ENCODE results near the gene LUZP2. TPM values are rescaled to one million over a fixed set of nuclear protein-coding genes. Genes with fewer than 3 reads are reported as not detected.
A peak's percentile ranks its signal among the peaks of the same experiment; 100 is the strongest.

Gene LUZP2
- 0.83 and 1.1 TPM in 2 replicates for polyA plus RNA-seq (2013)

DNA sequence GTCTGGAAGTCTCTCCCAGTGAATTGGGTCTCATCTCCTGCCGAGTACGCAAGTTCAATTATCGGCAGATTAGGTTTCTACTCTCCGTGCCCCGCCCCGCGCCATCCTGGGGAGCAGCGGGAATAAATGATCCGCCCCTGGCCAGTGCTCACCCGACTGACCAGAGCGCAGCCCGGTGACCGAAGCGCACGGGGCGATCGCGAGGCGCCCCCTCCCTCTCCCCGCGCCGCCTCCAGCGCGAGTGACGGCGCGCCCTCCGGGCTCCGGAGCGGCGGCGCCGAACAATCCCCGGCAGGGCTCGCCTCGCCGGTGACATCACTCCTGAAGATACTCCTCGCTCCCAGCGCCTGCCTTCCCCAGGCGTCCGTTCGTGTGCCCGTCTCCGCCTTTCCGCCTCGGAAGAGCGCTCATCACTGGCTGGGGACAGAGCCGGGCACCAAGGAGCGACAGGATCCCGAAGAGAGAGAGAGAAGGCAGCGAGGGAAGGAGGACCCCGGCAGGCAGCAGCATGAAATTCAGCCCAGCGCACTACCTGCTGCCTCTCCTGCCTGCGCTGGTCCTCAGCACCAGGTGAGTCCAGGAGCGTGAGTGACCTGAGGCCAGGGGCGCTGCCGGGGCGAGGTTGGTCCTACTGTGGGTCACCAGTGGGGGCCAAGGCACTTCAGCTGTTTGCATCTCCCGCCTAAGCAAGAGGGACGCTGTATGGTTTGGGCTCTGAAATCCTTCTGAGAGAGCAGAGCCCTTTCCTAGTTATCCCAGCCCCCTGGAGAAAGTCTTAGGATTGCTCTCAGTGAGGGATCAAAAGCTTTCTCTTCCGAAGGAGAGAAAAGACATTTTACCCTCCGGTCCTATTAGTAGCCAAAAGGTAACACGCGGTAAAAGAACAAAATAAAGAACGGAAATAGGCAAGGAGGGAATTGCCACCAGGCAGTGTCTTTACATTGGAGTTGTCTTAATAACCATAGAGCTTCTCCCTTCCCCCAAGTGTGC lies at the start of gene LUZP2:
Gene LUZP2, plus strand, starts transcription at position 318 of the 990 bp plus-strand sequence.
- Histone ChIP-seq H4K12ac (ENCODE audit: low read depth, low read length) (no peak within 1 kb of the TSS), H3K79me1 (ENCODE audit: low read length) (no peaks in the 10 kb centered on the region), H4K8ac (ENCODE audit: low read depth, low read length) (no peak within 1 kb of the TSS), H3K4me2 (ENCODE audit: low read length) (peak within 1 kb of the TSS; percentile 94), H3K27ac (ENCODE audit: low read depth, low read length) (no peak within 1 kb of the TSS), H3K9ac (ENCODE audit: low read length) (peak within 1 kb of the TSS; percentile 59), H2BK12ac (ENCODE audit: low read length) (no peak within 1 kb of the TSS), H4K91ac (ENCODE audit: low read depth, low read length) (no peak within 1 kb of the TSS), H3K9me3 (ENCODE audit: insufficient read depth, low read depth, low read length) (no peaks in the 10 kb centered on the region), H2BK120ac (ENCODE audit: insufficient read depth, low read length, poor library complexity) (no peak within 1 kb of the TSS), H3K79me2 (ENCODE audit: control insufficient read depth, insufficient read depth, low read length, poor library complexity) (no peaks in the 10 kb centered on the region), H3K18ac (ENCODE audit: low read length) (no peak within 1 kb of the TSS), H3K4me3 (ENCODE audit: low read depth, low read length) (peak within 1 kb of the TSS; percentile 73), H3K27me3 (ENCODE audit: insufficient read depth, low read length) (peaks cover 3% of the 10 kb centered on the region), H3K4me1 (ENCODE audit: control insufficient read depth in 1 of 2, insufficient read depth in 2 of 2, low read length in 2 of 2) (peaks cover 0 to 4% of the 10 kb centered on the region in 2 experiments), H2AFZ (ENCODE audit: insufficient read depth, low read length, poor library complexity) (peak within 1 kb of the TSS; percentile 48), H3K14ac (ENCODE audit: low read length) (no peak within 1 kb of the TSS), H3K23ac (ENCODE audit: low read length) (no peak within 1 kb of the TSS), H2BK5ac (ENCODE audit: low read depth, low read length, poor library complexity) (no peak within 1 kb of the TSS), H2AK5ac (ENCODE audit: low read length) (no peak within 1 kb of the TSS), H3K36me3 (ENCODE audit: control insufficient read depth in 1 of 2, insufficient read depth in 2 of 2, low read length in 2 of 2) (no peaks in the 10 kb centered on the region), H3K4ac (ENCODE audit: low read depth, low read length) (no peak within 1 kb of the TSS)
- peak; percentile 27 to 48 for DNase-seq
- no CpG with 5 or more reads among the region's 65 CpGs for WGBS (ENCODE audit: extremely low coverage, insufficient coverage, insufficient read length)

DNA sequence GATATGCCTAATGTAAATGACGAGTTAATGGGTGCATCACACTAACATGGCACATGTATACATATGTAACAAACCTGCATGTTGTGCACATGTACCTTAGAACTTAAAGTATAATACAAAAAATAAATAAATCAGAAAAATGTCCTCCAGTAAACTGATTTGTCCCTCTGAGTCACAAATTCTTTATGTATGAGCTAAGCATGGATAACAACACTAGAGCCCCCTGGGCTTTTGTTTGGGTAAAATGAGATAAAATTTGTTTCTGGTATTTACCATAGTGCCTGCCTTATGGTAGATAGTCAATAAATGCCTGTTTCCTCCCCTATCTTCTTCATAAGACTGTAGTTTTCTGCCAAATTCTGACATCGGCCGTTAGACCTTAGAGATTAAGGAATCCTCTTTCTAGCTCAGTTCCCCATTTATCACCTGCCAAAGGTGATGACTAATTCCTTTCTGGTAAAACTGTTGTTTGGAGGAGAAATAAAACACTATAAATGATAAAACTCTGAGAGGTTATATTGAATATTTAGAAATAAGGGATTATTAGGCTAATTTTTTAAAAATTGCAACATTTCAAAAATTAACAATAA lies 43.6 kb upstream of the LUZP2 start:
- H2BK5ac ChIP-seq (ENCODE audit: low read depth, low read length, poor library complexity) = no peak overlapping the region
- H3K27me3 ChIP-seq (ENCODE audit: insufficient read depth, low read length) = no peaks in the 10 kb centered on the region
- DNase-seq = no peak
- no peak overlapping the region for H2BK120ac ChIP-seq (ENCODE audit: insufficient read depth, low read length, poor library complexity)
- H3K79me2 ChIP-seq (ENCODE audit: control insufficient read depth, insufficient read depth, low read length, poor library complexity) = no peaks in the 10 kb centered on the region
- no peak overlapping the region for H3K4me2 ChIP-seq (ENCODE audit: low read length)
- H3K4me1 ChIP-seq (ENCODE audit: control insufficient read depth in 1 of 2, insufficient read depth in 2 of 2, low read length in 2 of 2) = no peaks in the 10 kb centered on the region
- H2AK5ac ChIP-seq (ENCODE audit: low read length) = no peak overlapping the region
- H3K18ac ChIP-seq (ENCODE audit: low read length) = no peak overlapping the region
- H3K4ac ChIP-seq (ENCODE audit: low read depth, low read length) = no peak overlapping the region
- no peak overlapping the region for H2BK12ac ChIP-seq (ENCODE audit: low read length)
- no peak overlapping the region for H3K14ac ChIP-seq (ENCODE audit: low read length)
- no CpG with 5 or more reads among the region's 3 CpGs for WGBS (ENCODE audit: extremely low coverage, insufficient coverage, insufficient read length)
- H3K36me3 ChIP-seq (ENCODE audit: control insufficient read depth in 1 of 2, insufficient read depth in 2 of 2, low read length in 2 of 2) = no peaks in the 10 kb centered on the region
- no peak overlapping the region for H4K12ac ChIP-seq (ENCODE audit: low read depth, low read length)
- no peak overlapping the region for H4K8ac ChIP-seq (ENCODE audit: low read depth, low read length)
- H3K23ac ChIP-seq (ENCODE audit: low read length) = no peak overlapping the region
- H4K91ac ChIP-seq (ENCODE audit: low read depth, low read length) = no peak overlapping the region
- no peaks in the 10 kb centered on the region for H3K9me3 ChIP-seq (ENCODE audit: insufficient read depth, low read depth, low read length)
- H3K4me3 ChIP-seq (ENCODE audit: low read depth, low read length) = no peak overlapping the region
- no peak overlapping the region for H3K9ac ChIP-seq (ENCODE audit: low read length)
- H3K79me1 ChIP-seq (ENCODE audit: low read length) = no peaks in the 10 kb centered on the region
- H2AFZ ChIP-seq (ENCODE audit: insufficient read depth, low read length, poor library complexity) = no peak overlapping the region
- H3K27ac ChIP-seq (ENCODE audit: low read depth, low read length) = no peak overlapping the region

DNA sequence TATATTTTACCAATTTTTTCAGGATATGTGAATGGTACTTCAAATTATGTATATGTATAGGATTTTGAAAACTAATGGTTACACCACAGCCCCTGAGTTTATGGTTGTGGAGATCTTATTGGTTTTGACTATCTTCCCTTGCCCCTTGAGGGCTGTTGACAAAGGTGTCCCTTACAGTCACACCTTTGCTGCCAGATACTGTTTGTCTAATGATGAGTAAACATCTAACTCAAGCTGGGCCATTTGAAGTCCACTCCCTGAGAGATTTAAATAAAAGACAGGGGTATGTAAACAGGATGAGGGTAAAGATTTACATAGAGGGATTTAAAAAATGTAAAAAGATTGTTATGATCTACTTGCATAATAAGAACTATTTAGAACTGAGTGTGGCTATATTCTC lies 38.9 kb upstream of the LUZP2 start:
- no peaks in the 10 kb centered on the region for H3K9me3 ChIP-seq (ENCODE audit: insufficient read depth, low read depth, low read length)
- H3K79me2 ChIP-seq (ENCODE audit: control insufficient read depth, insufficient read depth, low read length, poor library complexity) = no peaks in the 10 kb centered on the region
- no peak overlapping the region for H2AFZ ChIP-seq (ENCODE audit: insufficient read depth, low read length, poor library complexity)
- no peaks in the 10 kb centered on the region for H3K27me3 ChIP-seq (ENCODE audit: insufficient read depth, low read length)
- no peak overlapping the region for H3K4me3 ChIP-seq (ENCODE audit: low read depth, low read length)
- no peak overlapping the region for H3K4me2 ChIP-seq (ENCODE audit: low read length)
- H4K8ac ChIP-seq (ENCODE audit: low read depth, low read length) = no peak overlapping the region
- no peak overlapping the region for H3K9ac ChIP-seq (ENCODE audit: low read length)
- H3K36me3 ChIP-seq (ENCODE audit: control insufficient read depth in 1 of 2, insufficient read depth in 2 of 2, low read length in 2 of 2) = no peaks in the 10 kb centered on the region
- H2AK5ac ChIP-seq (ENCODE audit: low read length) = no peak overlapping the region
- no peak overlapping the region for H4K12ac ChIP-seq (ENCODE audit: low read depth, low read length)
- H3K79me1 ChIP-seq (ENCODE audit: low read length) = no peaks in the 10 kb centered on the region
- DNase-seq = no peak
- H3K4me1 ChIP-seq (ENCODE audit: control insufficient read depth in 1 of 2, insufficient read depth in 2 of 2, low read length in 2 of 2) = no peaks in the 10 kb centered on the region
- H2BK120ac ChIP-seq (ENCODE audit: insufficient read depth, low read length, poor library complexity) = no peak overlapping the region
- no peak overlapping the region for H3K27ac ChIP-seq (ENCODE audit: low read depth, low read length)
- H2BK12ac ChIP-seq (ENCODE audit: low read length) = no peak overlapping the region
- no peak overlapping the region for H3K23ac ChIP-seq (ENCODE audit: low read length)
- no peak overlapping the region for H4K91ac ChIP-seq (ENCODE audit: low read depth, low read length)
- no peak overlapping the region for H3K18ac ChIP-seq (ENCODE audit: low read length)
- H3K14ac ChIP-seq (ENCODE audit: low read length) = no peak overlapping the region
- H2BK5ac ChIP-seq (ENCODE audit: low read depth, low read length, poor library complexity) = no peak overlapping the region
- H3K4ac ChIP-seq (ENCODE audit: low read depth, low read length) = no peak overlapping the region

DNA sequence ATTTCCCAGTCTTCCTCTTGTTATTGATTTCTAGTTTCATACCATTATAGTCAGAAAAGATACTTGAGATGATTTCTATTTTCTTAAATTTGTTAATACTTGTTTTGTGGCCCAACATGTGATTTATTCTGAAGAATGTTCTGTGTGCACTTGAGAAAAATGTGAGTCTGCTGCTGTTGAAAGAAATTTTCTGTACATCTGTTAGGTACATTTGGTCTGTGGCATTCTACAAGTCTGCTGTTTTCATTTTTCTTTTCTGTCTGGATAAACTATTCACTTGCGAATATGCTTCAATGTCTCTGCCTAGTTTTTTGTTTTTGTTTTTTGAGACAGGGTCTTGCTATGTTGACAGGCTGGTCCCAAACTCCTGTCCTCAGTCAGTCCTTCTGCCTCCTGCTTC lies 26.4 kb upstream of the LUZP2 start:
- Histone ChIP-seq H3K14ac (ENCODE audit: low read length) (no peak overlapping the region), H3K9ac (ENCODE audit: low read length) (no peak overlapping the region), H3K36me3 (ENCODE audit: control insufficient read depth in 1 of 2, insufficient read depth in 2 of 2, low read length in 2 of 2) (no peaks in the 10 kb centered on the region), H2BK12ac (ENCODE audit: low read length) (no peak overlapping the region), H3K79me2 (ENCODE audit: control insufficient read depth, insufficient read depth, low read length, poor library complexity) (no peaks in the 10 kb centered on the region), H4K12ac (ENCODE audit: low read depth, low read length) (no peak overlapping the region), H4K8ac (ENCODE audit: low read depth, low read length) (no peak overlapping the region), H3K4me2 (ENCODE audit: low read length) (no peak overlapping the region), H2AFZ (ENCODE audit: insufficient read depth, low read length, poor library complexity) (no peak overlapping the region), H3K9me3 (ENCODE audit: insufficient read depth, low read depth, low read length) (peaks cover 2% of the 10 kb centered on the region), H2BK5ac (ENCODE audit: low read depth, low read length, poor library complexity) (no peak overlapping the region), H3K27ac (ENCODE audit: low read depth, low read length) (no peak overlapping the region), H3K4me1 (ENCODE audit: control insufficient read depth in 1 of 2, insufficient read depth in 2 of 2, low read length in 2 of 2) (no peaks in the 10 kb centered on the region), H2BK120ac (ENCODE audit: insufficient read depth, low read length, poor library complexity) (no peak overlapping the region), H2AK5ac (ENCODE audit: low read length) (no peak overlapping the region), H3K4me3 (ENCODE audit: low read depth, low read length) (no peak overlapping the region), H3K4ac (ENCODE audit: low read depth, low read length) (no peak overlapping the region), H3K18ac (ENCODE audit: low read length) (no peak overlapping the region), H3K23ac (ENCODE audit: low read length) (no peak overlapping the region), H3K79me1 (ENCODE audit: low read length) (no peaks in the 10 kb centered on the region), H4K91ac (ENCODE audit: low read depth, low read length) (no peak overlapping the region), H3K27me3 (ENCODE audit: insufficient read depth, low read length) (no peaks in the 10 kb centered on the region)
- no peak for DNase-seq
- WGBS (ENCODE audit: extremely low coverage, insufficient coverage, insufficient read length) = no CpG with 5 or more reads among the region's 1 CpG

All from trophoblast cell (in vitro differentiated cells and primary cell).